A673 (cell line): ENCODE data around the gene ZNF154. TPM values are rescaled to one million over a fixed set of nuclear protein-coding genes. Genes with fewer than 3 reads are reported as not detected.

Experiments used
- BruUV-seq: library from RNA; stranded (reverse); fragments of 400-500 nt; replicated peaks from 2 replicates; lab custom pipeline; 2021; lab: Mats Ljungman, UMichigan
- CTCF ChIA-PET: fragments of 300-600 bp; sonication (Branson Sonifier 250); formaldehyde crosslinking; loops from one replicate; lab custom pipeline; 2022; ENCODE audit warnings: antibody characterized with exemption; lab: Charles Lee
- POLR2A ChIA-PET: fragments of 300-600 bp; sonication (Branson Sonifier 250); formaldehyde crosslinking; loops from one replicate; lab custom pipeline; 2022; ENCODE audit warnings: antibody characterized with exemption; ENCODE audit not compliant: low non-redundant PET; lab: Charles Lee
- DNase-seq: peaks from one replicate; pipeline ENCODE4 v3.0.0-alpha.2; 2015; ENCODE audit warnings: low spot score
- H3K27ac ChIP-seq: fragments of 200-600 bp; sonication (generic); 2 replicates; pipeline ENCODE4 v1.5.1; 2016; ENCODE audit warnings: mixed run types, low read depth, mild to moderate bottlenecking, mixed read lengths, antibody characterized with exemption, low read length; ENCODE audit not compliant: poor library complexity, severe bottlenecking
- H3K27me3 ChIP-seq: fragments of 200-600 bp; sonication (generic); replicated peaks from 2 replicates; pipeline ENCODE4 v1.6.1; 2017; ENCODE audit warnings: mixed run types, low read depth, mild to moderate bottlenecking, mixed read lengths, antibody characterized with exemption, low read length; ENCODE audit not compliant: insufficient read depth, poor library complexity
- H3K36me3 ChIP-seq: fragments of 200-600 bp; sonication (generic); 2 replicates; pipeline ENCODE4 v1.6.1; 2016; ENCODE audit warnings: mixed run types, mild to moderate bottlenecking, mixed read lengths, antibody characterized with exemption, low read length; ENCODE audit not compliant: insufficient read depth, poor library complexity, severe bottlenecking
- H3K4me1 ChIP-seq: fragments of 200-600 bp; sonication (generic); 2 replicates; pipeline ENCODE4 v1.6.1; 2017; ENCODE audit warnings: mixed run types, mild to moderate bottlenecking, mixed read lengths, antibody characterized with exemption, low read length; ENCODE audit not compliant: insufficient read depth, poor library complexity, severe bottlenecking
- H3K4me3 ChIP-seq: fragments of 200-600 bp; sonication (generic); 2 replicates; pipeline ENCODE4 v1.5.1; 2016; ENCODE audit warnings: low read depth, mixed run types, mild to moderate bottlenecking, mixed read lengths, low read length; ENCODE audit not compliant: poor library complexity, severe bottlenecking
- H3K9me3 ChIP-seq: fragments of 200-600 bp; sonication (generic); 2 replicates; pipeline ENCODE4 v1.6.1; 2016; ENCODE audit warnings: mixed run types, low read depth, mild to moderate bottlenecking, mixed read lengths, antibody characterized with exemption, low read length; ENCODE audit not compliant: poor library complexity, severe bottlenecking
- CTCF ChIP-seq: fragments of 300-800, 200-600 bp; sonication (generic); conservative IDR thresholded peaks from 2 replicates; pipeline ENCODE4 v1.5.1; 2017; ENCODE audit warnings: low read depth, mild to moderate bottlenecking, antibody characterized with exemption, low read length, moderate library complexity, mixed read lengths
- EZH2 ChIP-seq: fragments of 200-600 bp; sonication (generic); IDR thresholded peaks from 2 replicates; pipeline ENCODE4 v1.6.1; 2017; ENCODE audit warnings: borderline replicate concordance, low read depth, mild to moderate bottlenecking, mixed read lengths, antibody characterized with exemption, low read length; ENCODE audit not compliant: poor library complexity, severe bottlenecking
- intact Hi-C: fragments of 100-400 bp; cut with micrococcal nuclease; formaldehyde crosslinking; loops from one replicate; pipeline ENCODE4 v1.10.0; 2022; ENCODE audit not compliant: unreplicated experiment
- total RNA-seq: library from RNA; stranded (reverse); gene quantifications from 2 replicates; pipeline ENCODE4 v1.2.3, GENCODE V29; 2021

The ZNF154 gene
- total RNA-seq, 1 experiment from 2014 or later, result 4.4 TPM

- Histone ChIP-seq H3K9me3 (no peaks in the 10 kb centered on the region), H3K27ac (no peak overlapping the region), H3K4me1 (no peaks in the 10 kb centered on the region), H3K36me3 (no peaks in the 10 kb centered on the region), H3K27me3 (peaks cover 27% of the 10 kb centered on the region), H3K4me3 (no peak overlapping the region)
- no peak for DNase-seq
- intact Hi-C loops, result no loop called here
- TF ChIP-seq CTCF (no peak), EZH2 (no peak)
- CTCF ChIA-PET, result no interaction called here
- no TSS peak for BruUV-seq
- POLR2A ChIA-PET, result no interaction called here
Observed at GRCh38 chr19:57656346-57656745, 52.7 kb downstream of the ZNF154 start.

- no peaks in the 10 kb centered on the region for H3K36me3 ChIP-seq
- CTCF ChIA-PET, result no interaction called here
- peaks cover 23% of the 10 kb centered on the region for H3K27me3 ChIP-seq
- no peaks in the 10 kb centered on the region for H3K9me3 ChIP-seq
- no peak for TF ChIP-seq CTCF
- TF ChIP-seq EZH2, result no peak
- H3K27ac ChIP-seq, result no peak overlapping the region
- POLR2A ChIA-PET, result no interaction called here
- BruUV-seq, result no TSS peak
- intact Hi-C loops, result no loop called here
- DNase-seq, result no peak
- H3K4me3 ChIP-seq, result no peak overlapping the region
- H3K4me1 ChIP-seq, result no peaks in the 10 kb centered on the region
Observed at GRCh38 chr19:57655443-57655842, 53.6 kb downstream of the ZNF154 start.

GRCh38 chr19:57653689-57654088 lies 55.3 kb downstream of the ZNF154 start:
- ChIA-PET POLR2A (no interaction called here), CTCF (no interaction called here)
- no TSS peak for BruUV-seq
- Histone ChIP-seq H3K4me3 (no peak overlapping the region), H3K9me3 (no peaks in the 10 kb centered on the region), H3K36me3 (no peaks in the 10 kb centered on the region), H3K27ac (no peak overlapping the region), H3K4me1 (no peaks in the 10 kb centered on the region), H3K27me3 (peaks cover 6% of the 10 kb centered on the region)
- TF ChIP-seq EZH2, result no peak
- no peak for TF ChIP-seq CTCF
- no peak for DNase-seq
- intact Hi-C loops, result no loop called here
